IMR-90 (cell line): Measurements from ENCODE around the gene OR52I2. TPM values are rescaled to one million over a fixed set of nuclear protein-coding genes. Genes with fewer than 3 reads are reported as not detected.

Experiments
- ATAC-seq: fragments of 200-7000 bp; cut with Tn5 transposase; 2 replicates; pipeline ENCODE4 v1.9.1; 2020; ENCODE audit warnings: low read depth, mild to moderate bottlenecking, moderate library complexity
- BruUV-seq: library from RNA; stranded (reverse); fragments of 400-500 nt; replicated peaks from 2 replicates; lab custom pipeline; 2021; lab: Mats Ljungman, UMichigan
- CTCF ChIA-PET: fragments of 300-600 bp; formaldehyde crosslinking; extraction: SDS; loops from one replicate; lab custom pipeline; 2021; ENCODE audit warnings: antibody characterized with exemption; lab: Yijun Ruan, JAX
- POLR2A ChIA-PET: fragments of 300-600 bp; sonication (Branson Sonifier 250); formaldehyde crosslinking; loops from one replicate; lab custom pipeline; 2022; ENCODE audit warnings: antibody characterized with exemption; ENCODE audit not compliant: unreplicated experiment; lab: Charles Lee
- DNase-seq: peaks from one replicate; pipeline ENCODE4 v3.0.0; 2013
- H2AFZ ChIP-seq: replicated peaks from 2 replicates; pipeline ENCODE3; 2013; ENCODE audit warnings: low read length, mild to moderate bottlenecking; ENCODE audit not compliant: poor library complexity
- H2AK5ac ChIP-seq: 2 replicates; pipeline ENCODE4 v1.6.1; 2013; ENCODE audit warnings: low read depth, low read length, inconsistent platforms
- H2AK9ac ChIP-seq: replicated peaks from 2 replicates; pipeline ENCODE3; 2013; ENCODE audit warnings: mild to moderate bottlenecking, low read depth, low read length, moderate library complexity; ENCODE audit not compliant: poor library complexity
- H2BK120ac ChIP-seq: 2 replicates; pipeline ENCODE4 v1.6.1; 2013; ENCODE audit warnings: low read depth, low read length, inconsistent platforms
- H2BK15ac ChIP-seq: 3 replicates; pipeline ENCODE4 v1.6.1; 2013; ENCODE audit warnings: low read depth, low read length, inconsistent platforms
- H2BK20ac ChIP-seq: 2 replicates; pipeline ENCODE4 v1.6.1; 2013; ENCODE audit warnings: low read depth, mild to moderate bottlenecking, inconsistent platforms, low read length, moderate library complexity
- H2BK5ac ChIP-seq: 2 replicates; pipeline ENCODE4 v1.6.1; 2013; ENCODE audit warnings: mild to moderate bottlenecking, low read depth, low read length, inconsistent platforms; ENCODE audit not compliant: poor library complexity, severe bottlenecking
- H3K14ac ChIP-seq: replicated peaks from 2 replicates; pipeline ENCODE4 v1.6.1; 2013; ENCODE audit warnings: low read depth, low read length, inconsistent platforms
- H3K18ac ChIP-seq: 2 replicates; pipeline ENCODE4 v1.6.1; 2013; ENCODE audit warnings: low read depth, low read length, control low read depth
- H3K23ac ChIP-seq: 2 replicates; pipeline ENCODE4 v1.6.1; 2013; ENCODE audit warnings: low read depth, low read length, inconsistent platforms
- H3K27ac ChIP-seq: 2 replicates; pipeline ENCODE4 v1.5.1; 2013; ENCODE audit warnings: mild to moderate bottlenecking, control low read depth, low read length; ENCODE audit not compliant: insufficient read depth
- H3K27me3 ChIP-seq: 2 replicates; pipeline ENCODE4 v1.6.1; 2013; ENCODE audit warnings: low read length; ENCODE audit not compliant: control insufficient read depth, insufficient read depth
- H3K36me3 ChIP-seq: 2 replicates; pipeline ENCODE4 v1.6.1; 2013; ENCODE audit warnings: low read length, mixed read lengths; ENCODE audit not compliant: control insufficient read depth, insufficient read depth
- H3K4ac ChIP-seq: 2 replicates; pipeline ENCODE4 v1.6.1; 2013; ENCODE audit warnings: low read depth, low read length, inconsistent platforms
- H3K4me1 ChIP-seq: 2 replicates; pipeline ENCODE4 v1.6.1; 2013; ENCODE audit warnings: low read length, mixed read lengths; ENCODE audit not compliant: control insufficient read depth, insufficient read depth
- H3K4me2 ChIP-seq: 2 replicates; pipeline ENCODE4 v1.6.1; 2013; ENCODE audit warnings: low read depth, mild to moderate bottlenecking, control low read depth, low read length, moderate library complexity
- H3K4me3 ChIP-seq: 2 replicates; pipeline ENCODE4 v1.5.1; 2013; ENCODE audit warnings: low read depth, mild to moderate bottlenecking, control low read depth, low read length, moderate library complexity; ENCODE audit not compliant: insufficient read depth
- H3K56ac ChIP-seq: 2 replicates; pipeline ENCODE4 v1.6.1; 2013; ENCODE audit warnings: low read length, inconsistent platforms; ENCODE audit not compliant: insufficient read depth; ENCODE audit errors: extremely low read depth
- H3K79me1 ChIP-seq, 2 experiments: 2 replicates each; pipeline ENCODE4 v1.6.1; 2013; ENCODE audit warnings: low read length in 2 of 2, inconsistent platforms in 1 of 2, low read depth in 1 of 2
- H3K9ac ChIP-seq: 2 replicates; pipeline ENCODE4 v1.6.1; 2013; ENCODE audit warnings: low read depth, low read length, control low read depth
- H3K9me1 ChIP-seq: 2 replicates; pipeline ENCODE4 v1.6.1; 2013; ENCODE audit warnings: low read length, inconsistent platforms; ENCODE audit not compliant: insufficient read depth
- H3K9me3 ChIP-seq: 2 replicates; pipeline ENCODE4 v1.6.1; 2013; ENCODE audit warnings: low read length; ENCODE audit not compliant: control insufficient read depth, insufficient read depth
- H4K20me1 ChIP-seq: 2 replicates; pipeline ENCODE4 v1.6.1; 2013; ENCODE audit warnings: low read length, inconsistent platforms; ENCODE audit not compliant: insufficient read depth
- H4K5ac ChIP-seq: 2 replicates; pipeline ENCODE4 v1.6.1; 2013; ENCODE audit warnings: mild to moderate bottlenecking, low read depth, low read length, control low read depth
- H4K8ac ChIP-seq, 2 experiments: 2 replicates each; pipeline ENCODE4 v1.6.1; 2013; ENCODE audit warnings: low read depth in 2 of 2, low read length in 2 of 2, control low read depth in 1 of 2, inconsistent platforms in 1 of 2
- H4K91ac ChIP-seq: 2 replicates; pipeline ENCODE4 v1.6.1; 2013; ENCODE audit warnings: low read depth, low read length, inconsistent platforms; ENCODE audit not compliant: insufficient read depth
- BHLHE40 ChIP-seq: fragments of 150-350 bp; IDR thresholded peaks from 2 replicates; pipeline ENCODE4 v1.6.1; 2016; ENCODE audit warnings: mild to moderate bottlenecking, low read depth, low read length
- CEBPB ChIP-seq: IDR thresholded peaks from 2 replicates; pipeline ENCODE4 v1.6.1; 2012; ENCODE audit warnings: low read depth, low read length, improper control_type of control experiment
- FOS ChIP-seq: fragments of 150-350 bp; IDR thresholded peaks from 2 replicates; pipeline ENCODE4 v1.6.1; 2016; ENCODE audit warnings: low read depth, low read length
- MAFK ChIP-seq: IDR thresholded peaks from 2 replicates; pipeline ENCODE4 v1.6.1; 2012; ENCODE audit warnings: low read depth, low read length, improper control_type of control experiment
- MXI1 ChIP-seq: IDR thresholded peaks from 2 replicates; pipeline ENCODE4 v1.6.1; 2012; ENCODE audit warnings: low read depth, mild to moderate bottlenecking, low read length, moderate library complexity, borderline replicate concordance
- NFE2L2 ChIP-seq: fragments of 150-350 bp; IDR thresholded peaks from 2 replicates; pipeline ENCODE4 v1.6.1; 2016; ENCODE audit warnings: low read depth, mild to moderate bottlenecking, low read length
- POLR2A ChIP-seq: IDR thresholded peaks from 2 replicates; pipeline ENCODE4 v1.6.1; 2012; ENCODE audit warnings: mild to moderate bottlenecking, low read depth, low read length
- SMC3 ChIP-seq: fragments of 150-350 bp; IDR thresholded peaks from 2 replicates; pipeline ENCODE4 v1.6.1; 2016; ENCODE audit warnings: low read depth, mild to moderate bottlenecking, antibody characterized with exemption, low read length, moderate library complexity
- USF2 ChIP-seq: fragments of 150-350 bp; IDR thresholded peaks from 2 replicates; pipeline ENCODE4 v1.6.1; 2017; ENCODE audit warnings: mild to moderate bottlenecking, antibody characterized with exemption, low read length, low read depth
- WGBS, 2 experiments: methylation state at CpG; one replicate each; pipeline versions ENCODE4 v1.1.5 to v1.1.7; 2013; ENCODE audit warnings: missing lambda C conversion rate in 2 of 2; ENCODE audit not compliant: insufficient read length in 1 of 2; ENCODE audit errors: extremely low coverage in 2 of 2; 5-methylcytosine and 5-hydroxymethylcytosine counted together
- dilution Hi-C: fragments of 300-500 bp; cut with HindIII; formaldehyde crosslinking; loops from one replicate; pipeline ENCODE4 v1.14.3; 2018; ENCODE audit warnings: low sequenced_read_pairs; ENCODE audit not compliant: unreplicated experiment
- in situ Hi-C: fragments of 300-500 bp; cut with MboI; formaldehyde crosslinking; loops from 3 replicates; pipeline ENCODE4 v1.14.3; 2019; ENCODE audit warnings: low sequenced_read_pairs, inconsistent platforms, mixed read lengths
- intact Hi-C: fragments of 100-400 bp; cut with micrococcal nuclease; formaldehyde crosslinking; loops from 2 replicates; pipeline ENCODE4 v1.10.0; 2022
- polyA plus RNA-seq, 3 experiments: library from polyadenylated mRNA; depleted of rRNA; stranded (reverse); fragments of >200 nt; gene quantifications; 2 replicates each; pipeline ENCODE4 v1.2.3, GENCODE V29; 2012; ENCODE audit warnings: low replicate concordance in 1 of 3
- total RNA-seq: library from RNA; depleted of rRNA; stranded (reverse); fragments of >200 nt; gene quantifications from 2 replicates; pipeline ENCODE4 v1.2.3, GENCODE V29; 2012

Gene OR52I2
- total and polyA plus RNA-seq, 2 of the 4 experiments (the other 2 are of a cell fraction), result not detected

GRCh38 chr11:4593739-4594138 is 12.2 kb downstream of the OR52I2 start, which contains the start of gene OR52I1:
TSS of gene OR52I1 (plus strand) at chr11:4594039. CDS start at chr11:4594039, 0 bp downstream.
- no peak for ATAC-seq
- no TSS peak for BruUV-seq

More at GRCh38 chr11:4593739-4594138, 12.2 kb downstream of the OR52I2 start, which contains the start of gene OR52I1:
- in situ Hi-C loops, result no loop called here
- H3K56ac ChIP-seq, result no peak within 1 kb of the TSS
- no peak within 1 kb of the TSS for H3K23ac ChIP-seq
- intact Hi-C loops, result no loop called here
- H3K4me3 ChIP-seq, result no peak within 1 kb of the TSS
- no peaks in the 10 kb centered on the region; the same call in 1 of the 2 replicates for H3K27me3 ChIP-seq
- H2BK5ac ChIP-seq, result no peak within 1 kb of the TSS
- H3K9ac ChIP-seq, result no peak within 1 kb of the TSS
- no peak for DNase-seq
- H3K4ac ChIP-seq, result no peak within 1 kb of the TSS
- H4K5ac ChIP-seq, result no peak within 1 kb of the TSS
- H3K27ac ChIP-seq, result no peak within 1 kb of the TSS
- H3K4me2 ChIP-seq, result no peak within 1 kb of the TSS
- no peak within 1 kb of the TSS for H2BK120ac ChIP-seq
- H2BK20ac ChIP-seq, result no peak within 1 kb of the TSS
- H4K8ac ChIP-seq, result no peak within 1 kb of the TSS
- no peaks in the 10 kb centered on the region for H3K79me1 ChIP-seq
- no peak within 1 kb of the TSS for H2AK5ac ChIP-seq
- no peak for TF ChIP-seq MXI1
- no peak for TF ChIP-seq POLR2A
- no peak for TF ChIP-seq CEBPB
- no peak for TF ChIP-seq BHLHE40
- no peak for TF ChIP-seq FOS
- no peak for TF ChIP-seq SMC3
- no peak for TF ChIP-seq MAFK
- TF ChIP-seq USF2, result no peak
- no peak for TF ChIP-seq NFE2L2
- no peak within 1 kb of the TSS for H2AK9ac ChIP-seq
- POLR2A ChIA-PET, result no interaction called here
- H4K20me1 ChIP-seq, result no peaks in the 10 kb centered on the region
- CTCF ChIA-PET, result no interaction called here
- no peaks in the 10 kb centered on the region for H3K9me1 ChIP-seq
- H2AFZ ChIP-seq, result no peak within 1 kb of the TSS
- no CpG with 5 or more reads among the region's 1 CpG for WGBS, 2 experiments
- H3K14ac ChIP-seq, result no peak within 1 kb of the TSS
- no peak within 1 kb of the TSS for H4K91ac ChIP-seq
- no peak within 1 kb of the TSS for H2BK15ac ChIP-seq
- no peaks in the 10 kb centered on the region for H3K9me3 ChIP-seq
- H3K18ac ChIP-seq, result no peak within 1 kb of the TSS
- dilution Hi-C loops, result no loop called here
- H3K4me1 ChIP-seq, result no peaks in the 10 kb centered on the region
- H3K36me3 ChIP-seq, result 0 out of 2 replicates have a peak, but pooled peaks cover under 1% of the 10 kb centered on the region
